Measurements from ENCODE around the gene USP31.

GRCh38 chr16:23055481-23055880, 93.8 kb downstream of the USP31 start:
- TF ChIP-seq, protein P1, sequence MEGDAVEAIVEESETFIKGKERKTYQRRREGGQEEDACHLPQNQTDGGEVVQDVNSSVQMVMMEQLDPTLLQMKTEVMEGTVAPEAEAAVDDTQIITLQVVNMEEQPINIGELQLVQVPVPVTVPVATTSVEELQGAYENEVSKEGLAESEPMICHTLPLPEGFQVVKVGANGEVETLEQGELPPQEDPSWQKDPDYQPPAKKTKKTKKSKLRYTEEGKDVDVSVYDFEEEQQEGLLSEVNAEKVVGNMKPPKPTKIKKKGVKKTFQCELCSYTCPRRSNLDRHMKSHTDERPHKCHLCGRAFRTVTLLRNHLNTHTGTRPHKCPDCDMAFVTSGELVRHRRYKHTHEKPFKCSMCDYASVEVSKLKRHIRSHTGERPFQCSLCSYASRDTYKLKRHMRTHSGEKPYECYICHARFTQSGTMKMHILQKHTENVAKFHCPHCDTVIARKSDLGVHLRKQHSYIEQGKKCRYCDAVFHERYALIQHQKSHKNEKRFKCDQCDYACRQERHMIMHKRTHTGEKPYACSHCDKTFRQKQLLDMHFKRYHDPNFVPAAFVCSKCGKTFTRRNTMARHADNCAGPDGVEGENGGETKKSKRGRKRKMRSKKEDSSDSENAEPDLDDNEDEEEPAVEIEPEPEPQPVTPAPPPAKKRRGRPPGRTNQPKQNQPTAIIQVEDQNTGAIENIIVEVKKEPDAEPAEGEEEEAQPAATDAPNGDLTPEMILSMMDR (IDR thresholded peaks at IDR 0.05; ENCODE audit: poor library complexity) = no peak
- no peak for TF ChIP-seq EZH2phosphoT487 (IDR thresholded peaks at IDR 0.05; ENCODE audit: low read depth, severe bottlenecking, unreplicated experiment)

Measured in hepatocyte (in vitro differentiated cells).